ENCODE measurements around the gene HPD.
"Not testable (repeated sequence)": the region's sequence is repeated elsewhere in the genome, so short reads cannot be mapped to it uniquely, and the experiment has no call there.

HPD gene

DNA sequence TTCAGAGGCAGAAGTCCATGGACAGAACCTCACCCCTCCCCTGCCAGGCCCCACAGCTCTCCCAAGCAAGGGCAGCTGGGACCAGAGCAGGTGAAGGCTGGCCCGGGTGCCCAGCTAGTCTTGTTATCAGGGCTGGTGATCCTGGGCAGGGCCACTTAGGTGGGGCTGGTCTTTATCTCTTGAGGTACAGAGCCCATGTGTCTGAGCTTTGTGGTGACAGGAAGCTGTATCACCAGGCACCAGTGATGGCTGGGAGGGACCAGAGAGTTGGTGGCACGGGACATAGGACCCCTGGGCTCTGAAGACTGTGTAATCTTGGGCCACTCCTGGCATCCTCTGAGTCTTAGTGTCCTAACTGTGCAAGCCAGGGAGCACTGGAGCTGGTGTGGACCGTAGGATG lies 12.8 kb upstream of the HPD start (continued):
- TF ChIP-seq TOX (CRISPR knock-in tag; IDR thresholded peaks at IDR 0.05; ENCODE audit: borderline replicate concordance) (no peak), ZNF70 (CRISPR knock-in tag; IDR thresholded peaks at IDR 0.05) (no peak), CSRNP3 (CRISPR knock-in tag; IDR thresholded peaks at IDR 0.05) (no peak), TCF4 (CRISPR knock-in tag; IDR thresholded peaks at IDR 0.05; ENCODE audit: borderline replicate concordance) (no peak)
- TF ChIP-seq, protein P1, sequence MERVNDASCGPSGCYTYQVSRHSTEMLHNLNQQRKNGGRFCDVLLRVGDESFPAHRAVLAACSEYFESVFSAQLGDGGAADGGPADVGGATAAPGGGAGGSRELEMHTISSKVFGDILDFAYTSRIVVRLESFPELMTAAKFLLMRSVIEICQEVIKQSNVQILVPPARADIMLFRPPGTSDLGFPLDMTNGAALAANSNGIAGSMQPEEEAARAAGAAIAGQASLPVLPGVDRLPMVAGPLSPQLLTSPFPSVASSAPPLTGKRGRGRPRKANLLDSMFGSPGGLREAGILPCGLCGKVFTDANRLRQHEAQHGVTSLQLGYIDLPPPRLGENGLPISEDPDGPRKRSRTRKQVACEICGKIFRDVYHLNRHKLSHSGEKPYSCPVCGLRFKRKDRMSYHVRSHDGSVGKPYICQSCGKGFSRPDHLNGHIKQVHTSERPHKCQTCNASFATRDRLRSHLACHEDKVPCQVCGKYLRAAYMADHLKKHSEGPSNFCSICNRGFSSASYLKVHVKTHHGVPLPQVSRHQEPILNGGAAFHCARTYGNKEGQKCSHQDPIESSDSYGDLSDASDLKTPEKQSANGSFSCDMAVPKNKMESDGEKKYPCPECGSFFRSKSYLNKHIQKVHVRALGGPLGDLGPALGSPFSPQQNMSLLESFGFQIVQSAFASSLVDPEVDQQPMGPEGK (CRISPR knock-in tag; IDR thresholded peaks at IDR 0.05; ENCODE audit: borderline replicate concordance), result no peak

GRCh38 chr12:121869229-121869628 lies 10.6 kb upstream of the HPD start:
- ATAC-seq, result not testable (repeated sequence)

DNA sequence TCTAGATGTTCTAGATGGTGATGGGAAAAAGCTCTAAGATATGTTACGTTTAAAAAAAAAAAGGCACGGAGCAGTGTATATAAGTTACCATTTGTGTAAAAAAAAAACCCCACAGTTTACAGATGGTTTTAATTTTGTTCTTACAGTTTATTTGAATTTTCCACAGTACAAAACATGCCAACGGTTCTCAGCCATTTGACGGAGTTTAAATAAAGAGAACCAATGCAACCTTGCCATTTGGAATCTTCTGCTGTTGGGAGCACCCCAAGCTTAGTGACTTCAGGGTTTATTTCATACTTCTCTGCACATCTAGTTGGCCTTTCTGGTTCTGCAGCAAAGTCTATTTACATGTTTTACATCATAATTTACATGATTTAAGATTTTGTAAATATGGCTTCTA lies 7.7 kb upstream of the HPD start:
- ATAC-seq, result no peak
- no peak for TF ChIP-seq TOX (CRISPR knock-in tag; IDR thresholded peaks at IDR 0.05; ENCODE audit: borderline replicate concordance)
- TF ChIP-seq OSR1 (CRISPR knock-in tag; IDR thresholded peaks at IDR 0.05), result no peak
- no peak for TF ChIP-seq TCF4 (CRISPR knock-in tag; IDR thresholded peaks at IDR 0.05; ENCODE audit: borderline replicate concordance)
- no peak for TF ChIP-seq ZNF70 (CRISPR knock-in tag; IDR thresholded peaks at IDR 0.05)
- no peak for TF ChIP-seq TSHZ2 (CRISPR knock-in tag; IDR thresholded peaks at IDR 0.05)
- TF ChIP-seq CREB5 (CRISPR knock-in tag; IDR thresholded peaks at IDR 0.05; ENCODE audit: low read depth), result no peak
- no peak for TF ChIP-seq ZNF8 (CRISPR knock-in tag; IDR thresholded peaks at IDR 0.05)
- TF ChIP-seq PPARA (CRISPR knock-in tag; IDR thresholded peaks at IDR 0.05; ENCODE audit: borderline replicate concordance), result no peak
- TF ChIP-seq ESRRG (CRISPR knock-in tag; IDR thresholded peaks at IDR 0.05), result no peak
- no peak for TF ChIP-seq GLIS3 (CRISPR knock-in tag; IDR thresholded peaks at IDR 0.05)

- ATAC-seq, result peak; percentile 35
- no peak for TF ChIP-seq TOX (CRISPR knock-in tag; IDR thresholded peaks at IDR 0.05; ENCODE audit: borderline replicate concordance)
- TF ChIP-seq ZNF70 (CRISPR knock-in tag; IDR thresholded peaks at IDR 0.05), result no peak
- TF ChIP-seq OSR1 (CRISPR knock-in tag; IDR thresholded peaks at IDR 0.05), result no peak
- TF ChIP-seq GLIS3 (CRISPR knock-in tag; IDR thresholded peaks at IDR 0.05), result no peak
- no peak for TF ChIP-seq CSRNP3 (CRISPR knock-in tag; IDR thresholded peaks at IDR 0.05)
- no peak for TF ChIP-seq TSHZ2 (CRISPR knock-in tag; IDR thresholded peaks at IDR 0.05)
- no peak for TF ChIP-seq ZFP30 (CRISPR knock-in tag; IDR thresholded peaks at IDR 0.05)
- TF ChIP-seq ARNTL (CRISPR knock-in tag; IDR thresholded peaks at IDR 0.05; ENCODE audit: borderline replicate concordance, low read depth), result no peak
- no peak for TF ChIP-seq ZNF565 (CRISPR knock-in tag; conservative IDR thresholded peaks at IDR 0.05; ENCODE audit: low read depth)
- no peak for TF ChIP-seq ZC3H10 (CRISPR knock-in tag; IDR thresholded peaks at IDR 0.05)
- TF ChIP-seq ISL1 (CRISPR knock-in tag; IDR thresholded peaks at IDR 0.05), result no peak
- no peak for TF ChIP-seq ZNF8 (CRISPR knock-in tag; IDR thresholded peaks at IDR 0.05)
- TF ChIP-seq SNAI2 (CRISPR knock-in tag; IDR thresholded peaks at IDR 0.05), result no peak
- TF ChIP-seq, protein P1 (CRISPR knock-in tag; IDR thresholded peaks at IDR 0.05; ENCODE audit: borderline replicate concordance), result no peak
Observed at GRCh38 chr12:121861636-121862254, 3.1 kb upstream of the HPD start.

DNA sequence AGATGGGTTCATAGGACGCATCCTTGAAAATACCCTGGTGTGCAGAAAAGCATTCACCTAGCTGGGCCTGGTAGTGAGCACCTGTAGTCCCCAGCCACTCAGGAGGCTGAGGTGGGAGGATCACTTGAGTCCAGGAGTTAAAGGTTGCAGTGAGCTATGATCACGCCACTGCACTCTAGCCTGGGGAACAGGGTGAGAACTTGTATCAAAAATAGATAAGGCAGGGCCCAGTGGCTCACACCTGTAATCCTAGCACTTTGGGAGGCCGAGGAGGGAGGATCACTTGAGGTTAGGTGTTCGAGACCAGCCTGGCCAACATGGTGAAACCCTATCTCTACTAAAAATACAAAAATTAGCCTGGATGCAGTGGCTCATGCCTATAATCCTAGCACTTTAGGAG lies 2.0 kb upstream of the HPD start:
- ATAC-seq, result not testable (repeated sequence)
